Fibroblast of mammary gland (primary cell): ENCODE measurements around the gene GPAT2.
"Not testable (repeated sequence)": the region's sequence is repeated elsewhere in the genome, so short reads cannot be mapped to it uniquely, and the experiment has no call there.

ENCODE experiments used
- DNase-seq: peaks from one replicate; pipeline ENCODE4 v3.0.0-alpha.2; 2010; ENCODE audit warnings: low read depth
- H3K4me3 ChIP-seq: 2 replicates; pipeline ENCODE4 v1.5.1; 2011; ENCODE audit warnings: low read depth, mild to moderate bottlenecking, low read length, moderate library complexity; ENCODE audit not compliant: control insufficient read depth
- TF ChIP-seq, protein P1 (sequence below): conservative IDR thresholded peaks from 2 replicates; pipeline ENCODE4 v1.5.1; 2011; ENCODE audit warnings: low read depth, low read length, inconsistent platforms; ENCODE audit not compliant: control insufficient read depth, insufficient read depth

GPAT2 gene

GRCh38 chr2:96065381-96065930 is 30.7 kb upstream of the GPAT2 start:
- TF ChIP-seq, protein P1, sequence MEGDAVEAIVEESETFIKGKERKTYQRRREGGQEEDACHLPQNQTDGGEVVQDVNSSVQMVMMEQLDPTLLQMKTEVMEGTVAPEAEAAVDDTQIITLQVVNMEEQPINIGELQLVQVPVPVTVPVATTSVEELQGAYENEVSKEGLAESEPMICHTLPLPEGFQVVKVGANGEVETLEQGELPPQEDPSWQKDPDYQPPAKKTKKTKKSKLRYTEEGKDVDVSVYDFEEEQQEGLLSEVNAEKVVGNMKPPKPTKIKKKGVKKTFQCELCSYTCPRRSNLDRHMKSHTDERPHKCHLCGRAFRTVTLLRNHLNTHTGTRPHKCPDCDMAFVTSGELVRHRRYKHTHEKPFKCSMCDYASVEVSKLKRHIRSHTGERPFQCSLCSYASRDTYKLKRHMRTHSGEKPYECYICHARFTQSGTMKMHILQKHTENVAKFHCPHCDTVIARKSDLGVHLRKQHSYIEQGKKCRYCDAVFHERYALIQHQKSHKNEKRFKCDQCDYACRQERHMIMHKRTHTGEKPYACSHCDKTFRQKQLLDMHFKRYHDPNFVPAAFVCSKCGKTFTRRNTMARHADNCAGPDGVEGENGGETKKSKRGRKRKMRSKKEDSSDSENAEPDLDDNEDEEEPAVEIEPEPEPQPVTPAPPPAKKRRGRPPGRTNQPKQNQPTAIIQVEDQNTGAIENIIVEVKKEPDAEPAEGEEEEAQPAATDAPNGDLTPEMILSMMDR, result no peak
- no peak overlapping the region for H3K4me3 ChIP-seq
- no peak for DNase-seq

GRCh38 chr2:96064760-96065159 is 30.0 kb upstream of the GPAT2 start:
- not testable (repeated sequence) for DNase-seq, H3K4me3 ChIP-seq

DNA sequence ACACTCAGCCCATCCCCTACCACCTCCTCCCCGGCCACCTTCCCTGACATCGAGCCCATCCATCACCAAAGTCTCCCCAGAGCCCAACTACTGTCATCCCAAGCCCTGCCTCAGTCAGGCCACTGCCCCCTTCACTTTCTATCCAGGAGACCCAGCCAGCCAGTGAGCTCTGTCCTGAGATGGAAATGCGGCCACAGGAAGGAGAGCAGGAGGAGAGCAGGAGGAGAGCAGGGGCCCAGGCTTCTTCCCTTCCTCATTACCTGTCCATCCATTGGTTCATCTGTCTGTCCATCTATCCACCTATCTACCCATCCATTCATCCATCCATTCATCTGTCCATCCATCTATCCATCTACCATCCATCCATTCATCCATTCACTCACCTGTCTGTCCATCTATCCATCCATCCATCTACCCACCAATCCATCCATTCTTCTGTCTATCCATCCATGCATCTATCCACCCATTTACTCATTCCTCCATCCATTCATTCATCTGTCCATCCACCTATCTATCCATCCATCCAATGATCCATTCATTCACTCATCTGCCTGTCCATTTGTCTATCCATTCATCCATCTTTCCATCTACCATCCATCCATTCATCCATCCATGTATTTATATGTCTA is 29.4 kb upstream of the GPAT2 start:
- DNase-seq, result not testable (repeated sequence)

DNA sequence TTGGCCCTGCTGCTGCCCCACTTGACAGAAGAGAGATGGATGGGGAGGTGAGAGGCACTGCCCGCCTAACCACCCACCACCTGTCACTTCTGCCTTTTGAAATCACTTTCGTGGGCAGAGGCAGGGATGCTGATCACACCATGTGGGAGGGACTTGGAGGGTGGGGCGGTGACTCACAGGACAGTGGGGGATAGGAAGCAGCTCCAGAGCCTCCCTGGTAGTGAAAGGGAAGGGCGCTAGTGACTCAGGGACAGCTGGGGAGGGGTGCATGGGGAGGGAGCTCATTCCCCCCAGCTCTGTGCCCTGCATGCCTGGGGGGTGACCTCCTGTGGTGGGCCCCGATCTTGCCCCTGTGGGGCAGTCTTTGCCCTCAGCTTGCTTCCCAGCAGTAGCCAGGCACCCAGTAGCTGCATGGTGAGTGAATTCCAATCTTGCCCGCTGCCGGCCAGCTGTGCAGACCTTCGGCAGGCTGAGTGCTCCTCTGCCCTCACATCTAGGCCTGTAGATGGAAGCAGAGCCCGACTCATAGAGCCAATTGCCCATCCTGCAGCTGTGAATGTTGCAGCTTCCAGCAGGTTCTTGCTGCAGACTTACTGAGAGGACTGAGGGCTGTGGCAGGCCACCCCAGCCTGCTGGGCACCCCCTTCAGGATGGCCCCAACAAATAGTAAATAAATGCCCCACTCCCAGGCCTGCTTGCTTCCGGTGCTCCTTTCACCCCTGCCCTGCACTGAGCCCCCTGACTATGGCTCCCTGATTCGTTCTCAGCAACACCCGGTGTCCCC is 28.6 kb upstream of the GPAT2 start:
- H3K4me3 ChIP-seq, result not testable (repeated sequence)
- TF ChIP-seq, protein P1, result peak; percentile 37
- DNase-seq, result peak; percentile 78

More for the DNA sequence above, 29.4 kb upstream of the GPAT2 start:
- H3K4me3 ChIP-seq, result not testable (repeated sequence)

- not testable (repeated sequence) for DNase-seq, H3K4me3 ChIP-seq
Measured at GRCh38 chr2:96062483-96062882, 27.8 kb upstream of the GPAT2 start.

GRCh38 chr2:96061901-96062300 is 27.2 kb upstream of the GPAT2 start:
- H3K4me3 ChIP-seq, DNase-seq: not testable (repeated sequence)

- H3K4me3 ChIP-seq, DNase-seq: not testable (repeated sequence)
Measured at GRCh38 chr2:96061197-96061817, 26.6 kb upstream of the GPAT2 start.

DNA sequence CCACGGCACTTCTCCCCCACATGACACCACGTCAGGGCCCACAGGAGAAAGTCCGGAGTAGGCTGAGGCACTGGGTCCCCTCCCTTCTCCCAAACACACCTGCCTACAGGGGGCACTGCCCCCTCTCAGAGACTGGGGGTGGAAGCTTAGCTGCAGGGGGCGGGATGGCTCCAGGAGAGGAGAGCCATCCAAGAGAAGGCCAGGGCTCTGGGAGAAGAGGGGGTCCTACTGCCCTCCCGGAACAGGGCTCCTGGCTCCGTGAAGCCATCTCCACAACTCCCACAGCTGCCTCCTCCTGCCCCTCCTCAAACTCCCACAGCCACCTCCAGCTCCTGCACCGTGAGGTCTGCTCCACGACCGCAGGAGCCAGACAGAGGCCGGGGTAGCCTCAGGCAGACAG is 25.6 kb upstream of the GPAT2 start:
- H3K4me3 ChIP-seq, DNase-seq: not testable (repeated sequence)

DNA sequence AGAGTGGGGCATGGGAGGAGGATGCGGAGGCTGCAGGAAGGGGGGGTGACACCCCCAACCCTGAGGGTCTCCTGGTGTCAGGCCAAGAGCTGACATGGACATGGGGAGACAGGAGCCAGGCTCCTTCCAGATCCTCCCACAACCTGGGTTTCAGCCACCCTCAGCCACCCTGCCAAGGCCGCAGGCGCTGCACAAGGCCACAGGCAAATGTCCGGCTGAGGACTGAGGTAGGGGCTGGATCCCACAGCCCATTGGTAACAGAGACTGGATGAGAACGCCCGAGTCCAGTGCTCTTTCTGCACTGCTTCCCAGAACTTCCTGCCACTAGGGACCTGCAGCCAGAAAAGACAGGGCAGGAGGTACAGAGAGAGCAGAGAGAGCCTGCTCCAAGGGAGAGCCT is 24.7 kb upstream of the GPAT2 start:
- DNase-seq, H3K4me3 ChIP-seq: not testable (repeated sequence)

DNA sequence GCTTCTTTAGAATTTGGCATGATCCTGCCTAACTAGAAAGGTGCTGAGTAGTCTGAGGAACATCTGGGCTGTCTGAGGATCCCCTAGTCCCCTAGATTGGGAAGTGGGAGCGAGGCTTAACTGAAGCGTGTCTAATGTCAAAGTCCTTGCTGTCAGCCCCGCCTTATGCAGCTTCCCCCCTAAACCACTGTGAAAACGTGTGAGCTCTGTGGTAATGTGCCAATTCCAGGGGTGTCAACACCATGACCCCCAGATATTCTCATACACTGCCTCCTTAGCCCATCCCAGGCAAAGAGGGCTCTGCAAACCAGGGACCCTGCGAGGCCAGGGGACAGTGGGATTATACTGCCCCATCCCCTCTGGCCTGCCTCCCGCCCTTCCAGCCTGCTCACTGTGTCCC is 21.1 kb upstream of the GPAT2 start:
- not testable (repeated sequence) for H3K4me3 ChIP-seq, DNase-seq

DNA sequence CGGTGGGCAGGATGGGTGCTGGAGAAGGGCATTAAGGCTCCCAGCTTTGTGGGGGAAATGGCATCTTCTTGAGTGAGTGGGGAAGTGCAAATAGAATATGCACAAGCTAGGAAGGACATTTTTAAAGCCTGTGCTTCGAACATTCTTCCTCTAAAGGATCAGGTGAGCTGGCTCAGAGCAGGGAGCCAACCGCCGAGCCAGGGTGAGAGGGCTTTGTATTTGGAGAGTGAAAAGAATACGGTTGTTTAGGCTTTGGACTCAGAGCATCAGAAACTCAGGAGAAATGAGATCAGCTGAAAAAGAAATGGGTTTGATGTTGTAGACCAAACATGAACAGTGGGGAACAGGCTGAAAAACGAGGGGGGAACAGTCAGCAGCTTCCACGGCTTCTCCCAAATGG is 19.8 kb upstream of the GPAT2 start:
- DNase-seq, H3K4me3 ChIP-seq: not testable (repeated sequence)

GRCh38 chr2:96053385-96053784 is 18.7 kb upstream of the GPAT2 start:
- not testable (repeated sequence) for H3K4me3 ChIP-seq, DNase-seq

DNA sequence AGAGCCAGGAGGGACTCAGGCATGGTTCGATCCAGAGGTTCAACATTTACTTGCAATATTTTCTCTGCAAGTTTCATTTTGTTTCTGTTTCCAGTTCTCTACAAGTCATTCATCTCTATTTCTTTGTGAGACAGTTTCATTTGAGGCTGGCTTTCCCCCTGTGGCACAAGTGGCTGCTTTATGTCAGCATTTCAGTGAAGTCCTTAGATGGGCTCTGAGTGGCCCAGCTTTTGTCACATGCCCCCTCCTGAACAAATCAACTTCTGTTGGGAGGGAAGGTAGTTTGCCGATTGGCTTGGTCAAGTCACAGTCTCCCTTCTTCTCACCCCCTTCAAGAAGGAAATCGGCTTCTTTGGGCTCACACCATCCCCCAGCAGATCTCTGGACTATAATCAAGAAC is 17.9 kb upstream of the GPAT2 start:
- not testable (repeated sequence) for DNase-seq, H3K4me3 ChIP-seq

GRCh38 chr2:96049917-96050262 is 15.2 kb upstream of the GPAT2 start:
- DNase-seq, H3K4me3 ChIP-seq: not testable (repeated sequence)

GRCh38 chr2:96049049-96049916 is 14.6 kb upstream of the GPAT2 start:
- H3K4me3 ChIP-seq, DNase-seq: not testable (repeated sequence)
